ENCODE results near the gene TOB1.

TOB1 gene

DNA sequence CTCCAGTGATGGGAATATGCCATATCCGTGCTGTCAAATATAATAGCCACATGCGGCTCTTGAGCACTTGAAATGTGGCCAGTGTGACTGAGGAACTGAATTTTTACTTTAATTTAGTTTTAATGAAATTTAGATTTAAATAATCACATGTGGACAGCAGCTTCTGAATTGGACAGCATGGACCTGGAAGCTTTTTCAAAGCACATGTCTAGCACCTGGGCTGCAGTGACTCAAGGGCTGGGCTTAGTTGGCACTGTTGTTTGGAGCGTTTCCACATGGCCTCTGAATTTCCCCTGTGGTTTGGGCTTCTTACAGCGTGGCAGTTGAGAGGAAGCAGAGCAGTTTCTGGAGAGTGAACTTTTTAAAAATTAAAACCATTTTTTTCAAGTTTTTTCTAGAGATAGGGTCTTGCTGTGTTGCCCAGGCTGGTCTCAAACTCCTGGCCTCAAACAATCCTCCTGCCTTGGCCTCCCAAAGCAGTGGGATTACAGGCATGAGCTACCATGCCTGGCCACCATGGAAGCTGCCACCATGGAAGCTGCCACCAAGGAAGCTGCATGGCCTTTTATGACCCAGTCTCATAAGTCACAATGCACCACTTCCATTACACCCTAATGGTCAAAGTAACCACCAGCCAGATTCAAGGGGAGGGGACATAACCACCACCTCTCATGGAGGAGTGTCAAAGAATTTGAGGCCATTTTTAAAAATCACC, 6.7 kb upstream of the TOB1 start:
- no peak overlapping the region for H3K4me2 ChIP-seq (ENCODE audit: low read depth, low read length, poor library complexity, severe bottlenecking)
- H3K27me3 ChIP-seq (ENCODE audit: low read length) = no peaks in the 10 kb centered on the region
- H3K79me2 ChIP-seq (ENCODE audit: insufficient read depth, low read length) = no peaks in the 10 kb centered on the region
- no peaks in the 10 kb centered on the region for H4K20me1 ChIP-seq (ENCODE audit: low read depth, low read length)
- H3K9me3 ChIP-seq (ENCODE audit: insufficient read depth, low read length) = no peaks in the 10 kb centered on the region
- H2AFZ ChIP-seq (ENCODE audit: low read depth, low read length, severe bottlenecking) = no peak overlapping the region
- H3F3A ChIP-seq (ENCODE audit: insufficient read depth) = peaks cover 6% of the 10 kb centered on the region
- H3K9ac ChIP-seq (ENCODE audit: low read length) = no peak overlapping the region
- TF ChIP-seq CTCF (IDR thresholded peaks at IDR 0.05; ENCODE audit: insufficient read depth, low read length, poor library complexity, severe bottlenecking) = no peak
- TF ChIP-seq EZH2phosphoT487 (conservative IDR thresholded peaks at IDR 0.05; ENCODE audit: low read length) = no peak
- H3K4me3 ChIP-seq (ENCODE audit: insufficient read depth, low read length, poor library complexity, severe bottlenecking) = no peak overlapping the region
- H3K9me2 ChIP-seq (replicated peaks; ENCODE audit: insufficient read depth, low read length) = no peaks in the 10 kb centered on the region
- H3K27ac ChIP-seq (ENCODE audit: low read depth, low read length) = no peak overlapping the region
- H3K36me3 ChIP-seq (ENCODE audit: low read length) = no peaks in the 10 kb centered on the region

GRCh38 chr17:50871898-50872297, 5.7 kb upstream of the TOB1 start:
- Histone ChIP-seq H2AFZ (ENCODE audit: low read depth, low read length, severe bottlenecking) (no peak overlapping the region), H3K9me3 (ENCODE audit: insufficient read depth, low read length) (no peaks in the 10 kb centered on the region), H4K20me1 (ENCODE audit: low read depth, low read length) (no peaks in the 10 kb centered on the region), H3K36me3 (ENCODE audit: low read length) (no peaks in the 10 kb centered on the region), H3K27me3 (ENCODE audit: low read length) (no peaks in the 10 kb centered on the region), H3F3A (ENCODE audit: insufficient read depth) (peaks cover 6% of the 10 kb centered on the region), H3K27ac (ENCODE audit: low read depth, low read length) (no peak overlapping the region), H3K4me2 (ENCODE audit: low read depth, low read length, poor library complexity, severe bottlenecking) (no peak overlapping the region), H3K4me3 (ENCODE audit: insufficient read depth, low read length, poor library complexity, severe bottlenecking) (no peak overlapping the region), H3K9ac (ENCODE audit: low read length) (no peak overlapping the region), H3K79me2 (ENCODE audit: insufficient read depth, low read length) (no peaks in the 10 kb centered on the region), H3K9me2 (replicated peaks; ENCODE audit: insufficient read depth, low read length) (no peaks in the 10 kb centered on the region)
- TF ChIP-seq EZH2phosphoT487 (conservative IDR thresholded peaks at IDR 0.05; ENCODE audit: low read length) (no peak), CTCF (IDR thresholded peaks at IDR 0.05; ENCODE audit: insufficient read depth, low read length, poor library complexity, severe bottlenecking) (no peak)

DNA sequence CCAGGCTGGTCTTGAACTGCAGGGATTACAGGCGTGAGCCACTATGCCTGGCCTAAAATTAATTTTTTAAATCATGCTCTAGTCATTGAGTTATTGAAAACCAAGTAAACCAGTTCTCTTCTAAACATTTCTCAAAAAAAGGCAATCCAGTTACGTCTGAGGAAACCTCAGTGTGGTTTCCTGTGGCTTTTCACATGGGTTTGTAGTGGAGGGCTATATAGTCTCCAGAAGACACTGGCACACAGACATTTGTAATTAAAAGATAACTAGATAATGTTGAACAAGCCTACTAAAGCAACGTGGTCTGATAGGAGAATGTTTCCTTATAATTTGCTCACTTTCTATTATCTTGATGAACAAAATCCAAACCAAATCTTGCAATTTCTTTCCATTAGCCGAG, 5.2 kb upstream of the TOB1 start:
- H3K36me3 ChIP-seq (ENCODE audit: low read length) = no peaks in the 10 kb centered on the region
- H3K79me2 ChIP-seq (ENCODE audit: insufficient read depth, low read length) = no peaks in the 10 kb centered on the region
- no peaks in the 10 kb centered on the region for H3K9me2 ChIP-seq (replicated peaks; ENCODE audit: insufficient read depth, low read length)
- no peak overlapping the region for H3K9ac ChIP-seq (ENCODE audit: low read length)
- H3K9me3 ChIP-seq (ENCODE audit: insufficient read depth, low read length) = no peaks in the 10 kb centered on the region
- H3F3A ChIP-seq (ENCODE audit: insufficient read depth) = peaks cover 6% of the 10 kb centered on the region
- no peak overlapping the region for H3K4me2 ChIP-seq (ENCODE audit: low read depth, low read length, poor library complexity, severe bottlenecking)
- H3K27ac ChIP-seq (ENCODE audit: low read depth, low read length) = no peak overlapping the region
- no peak overlapping the region for H2AFZ ChIP-seq (ENCODE audit: low read depth, low read length, severe bottlenecking)
- TF ChIP-seq CTCF (IDR thresholded peaks at IDR 0.05; ENCODE audit: insufficient read depth, low read length, poor library complexity, severe bottlenecking) = no peak
- no peak for TF ChIP-seq EZH2phosphoT487 (conservative IDR thresholded peaks at IDR 0.05; ENCODE audit: low read length)
- no peaks in the 10 kb centered on the region for H4K20me1 ChIP-seq (ENCODE audit: low read depth, low read length)
- no peak overlapping the region for H3K4me3 ChIP-seq (ENCODE audit: insufficient read depth, low read length, poor library complexity, severe bottlenecking)
- H3K27me3 ChIP-seq (ENCODE audit: low read length) = no peaks in the 10 kb centered on the region

Measured in SU-DHL-6 (cell line).